ENCODE data around the gene ADAMTS14. TPM values are rescaled to one million over a fixed set of nuclear protein-coding genes. Genes with fewer than 3 reads are reported as not detected.

The ADAMTS14 gene
- total RNA-seq, 1 experiment from 2014 or later, result 2.1 TPM

- Mint-ChIP-seq H3K27me3 (ENCODE audit: low read depth) (peaks cover 54% of the 10 kb centered on the region), H3K4me1 (peaks cover 22% of the 10 kb centered on the region), H3K9me3 (peaks cover 29% of the 10 kb centered on the region), H3K4me3 (peak overlapping the region; percentile 68), H3K36me3 (peaks cover 21% of the 10 kb centered on the region), H3K27ac (no peak overlapping the region)
- DNase-seq (ENCODE audit: low spot score), result no peak
- POLR2A ChIA-PET, result interaction anchor here (0.6 kb wide), 1 partner anchor 20 kb away, joined by 3 read pairs; no protein-coding TSS in a partner anchor
- ATAC-seq, result no peak
- CTCF ChIA-PET, result interaction anchor here (0.8 kb wide), 1 partner anchor 82 kb away, joined by 3 read pairs; no protein-coding TSS in a partner anchor
- TF ChIP-seq ELF4 (CRISPR knock-in tag; IDR thresholded peaks at IDR 0.05; ENCODE audit: low read depth) (no peak), EMX1 (CRISPR knock-in tag; IDR thresholded peaks at IDR 0.05) (no peak), GTF2I (CRISPR knock-in tag; conservative IDR thresholded peaks at IDR 0.05) (peak; percentile 96)
Observed at GRCh38 chr10:70671619-70672164, 614 bp upstream of the ADAMTS14 start.

- peaks cover 44% of the 10 kb centered on the region for H3K27me3 Mint-ChIP-seq (ENCODE audit: low read depth)
- TF ChIP-seq RORB (CRISPR knock-in tag; IDR thresholded peaks at IDR 0.05), result no peak
- TF ChIP-seq CREM (CRISPR knock-in tag; IDR thresholded peaks at IDR 0.05), result no peak
- TF ChIP-seq ZSCAN18 (CRISPR knock-in tag; IDR thresholded peaks at IDR 0.05), result no peak
- TF ChIP-seq ZNF396 (CRISPR knock-in tag; IDR thresholded peaks at IDR 0.05; ENCODE audit: borderline replicate concordance), result no peak
- TF ChIP-seq MLX (CRISPR knock-in tag; IDR thresholded peaks at IDR 0.05), result no peak
- no peak for TF ChIP-seq ZNF121 (CRISPR knock-in tag; IDR thresholded peaks at IDR 0.05)
- TF ChIP-seq SOX15 (CRISPR knock-in tag; IDR thresholded peaks at IDR 0.05), result no peak
- no peak for TF ChIP-seq ETV6 (CRISPR knock-in tag; IDR thresholded peaks at IDR 0.05)
- TF ChIP-seq ZBTB21 (CRISPR knock-in tag; IDR thresholded peaks at IDR 0.05; ENCODE audit: borderline replicate concordance), result no peak
- ATAC-seq (no peak; the same call in 1 of the 2 replicates), DNase-seq (ENCODE audit: low spot score) (no peak)
- peaks cover 8% of the 10 kb centered on the region for H3K36me3 Mint-ChIP-seq
- ChIA-PET CTCF (interaction anchor here (1.2 kb wide), 1 partner anchor 88 kb away, joined by 3 read pairs; no protein-coding TSS in a partner anchor), POLR2A (no interaction called here)
- peaks cover 13% of the 10 kb centered on the region for H3K9me3 Mint-ChIP-seq
- H3K4me3 Mint-ChIP-seq, result peak overlapping the region; percentile 61
- H3K27ac Mint-ChIP-seq, result no peak overlapping the region
- peaks cover 22% of the 10 kb centered on the region for H3K4me1 Mint-ChIP-seq
Observed at GRCh38 chr10:70673043-70673928, 980 bp downstream of the ADAMTS14 start.

- H3K4me1 Mint-ChIP-seq, result peaks cover 22% of the 10 kb centered on the region
- DNase-seq (ENCODE audit: low spot score) (no peak), ATAC-seq (no peak)
- peaks cover under 1% of the 10 kb centered on the region; the same call in 1 of the 2 replicates for H3K36me3 Mint-ChIP-seq
- peaks cover 37% of the 10 kb centered on the region for H3K27me3 Mint-ChIP-seq (ENCODE audit: low read depth)
- TF ChIP-seq FOXP1 (CRISPR knock-in tag; IDR thresholded peaks at IDR 0.05; ENCODE audit: borderline replicate concordance) (no peak), MLX (CRISPR knock-in tag; IDR thresholded peaks at IDR 0.05) (no peak), TEAD1 (CRISPR knock-in tag; IDR thresholded peaks at IDR 0.05) (no peak), ZNF121 (CRISPR knock-in tag; IDR thresholded peaks at IDR 0.05) (no peak), USF1 (CRISPR knock-in tag; IDR thresholded peaks at IDR 0.05) (no peak), E2F4 (CRISPR knock-in tag; IDR thresholded peaks at IDR 0.05; ENCODE audit: borderline replicate concordance, low read depth) (no peak), GABPB1 (CRISPR knock-in tag; IDR thresholded peaks at IDR 0.05) (no peak), NFYB (CRISPR knock-in tag; conservative IDR thresholded peaks at IDR 0.05; ENCODE audit: low read depth) (no peak), E2F5 (CRISPR knock-in tag; IDR thresholded peaks at IDR 0.05) (no peak), JAZF1 (CRISPR knock-in tag; IDR thresholded peaks at IDR 0.05) (no peak)
- ChIA-PET CTCF (interaction anchor here (1.2 kb wide), 1 partner anchor 87 kb away, joined by 3 read pairs; no protein-coding TSS in a partner anchor), POLR2A (no interaction called here)
- peaks cover 6% of the 10 kb centered on the region for H3K9me3 Mint-ChIP-seq
- no peak overlapping the region for H3K4me3 Mint-ChIP-seq
- no peak overlapping the region for H3K27ac Mint-ChIP-seq
Observed at GRCh38 chr10:70673929-70674559, 1.7 kb downstream of the ADAMTS14 start.

Measured in WTC11 (cell line).